PC-3 (cell line): ENCODE results near the gene TMEM126B. TPM values are rescaled to one million over a fixed set of nuclear protein-coding genes. Genes with fewer than 3 reads are reported as not detected.
"Not testable (repeated sequence)": the region's sequence is repeated elsewhere in the genome, so short reads cannot be mapped to it uniquely, and the experiment has no call there.

Experiments
- ATAC-seq: fragments of 200-7000 bp; cut with Tn5 transposase; 2 replicates; pipeline ENCODE4 v1.9.1; 2020; ENCODE audit warnings: mild to moderate bottlenecking, moderate library complexity
- BruUV-seq: library from RNA; stranded (reverse); fragments of 400-500 nt; replicated peaks from 2 replicates; lab custom pipeline; 2021; lab: Mats Ljungman, UMichigan
- CTCF ChIA-PET: fragments of 300-600 bp; sonication (Branson Sonifier 250); formaldehyde crosslinking; loops from one replicate; lab custom pipeline; 2022; ENCODE audit warnings: antibody characterized with exemption; lab: Charles Lee
- POLR2A ChIA-PET: fragments of 300-600 bp; sonication (Branson Sonifier 250); formaldehyde crosslinking; loops from one replicate; lab custom pipeline; 2022; ENCODE audit warnings: antibody characterized with exemption; ENCODE audit not compliant: unreplicated experiment; lab: Charles Lee
- DNase-seq: peaks from one replicate; pipeline ENCODE4 v3.0.0-alpha.2; 2015
- H2AFZ ChIP-seq: fragments of 300-600 bp; sonication (generic); 2 replicates; pipeline ENCODE4 v1.6.0; 2016; ENCODE audit warnings: antibody characterized with exemption, low read length
- H3F3A ChIP-seq: fragments of 300-600 bp; sonication (generic); one replicate; pipeline ENCODE4 v1.6.0; 2017; ENCODE audit warnings: antibody characterized with exemption, low read length, control low read depth, mild to moderate bottlenecking; ENCODE audit not compliant: unreplicated experiment
- H3K27ac ChIP-seq: fragments of 300-600 bp; sonication (generic); 2 replicates; pipeline ENCODE4 v1.5.1; 2016; ENCODE audit warnings: mild to moderate bottlenecking, low read length
- H3K27me3 ChIP-seq: fragments of 300-600 bp; sonication (generic); 2 replicates; pipeline ENCODE4 v1.6.1; 2016; ENCODE audit warnings: low read length, mixed read lengths
- H3K36me3 ChIP-seq: fragments of 300-600 bp; sonication (generic); 2 replicates; pipeline ENCODE4 v1.6.1; 2016; ENCODE audit warnings: low read depth, mixed run types, low read length, mixed read lengths
- H3K4me1 ChIP-seq: fragments of 300-600 bp; sonication (generic); 2 replicates; pipeline ENCODE4 v1.5.1; 2016; ENCODE audit warnings: low read length; ENCODE audit not compliant: insufficient read depth
- H3K4me2 ChIP-seq: fragments of 300-600 bp; sonication (generic); 2 replicates; pipeline ENCODE4 v1.6.0; 2016; ENCODE audit warnings: low read length
- H3K4me3 ChIP-seq: fragments of 300-600 bp; sonication (generic); 2 replicates; pipeline ENCODE4 v1.5.1; 2016; ENCODE audit warnings: mild to moderate bottlenecking, low read length, mixed read lengths
- H3K79me2 ChIP-seq: fragments of 300-600 bp; sonication (generic); 2 replicates; pipeline ENCODE4 v1.6.1; 2017; ENCODE audit warnings: low read length, mixed read lengths
- H3K9ac ChIP-seq: fragments of 300-600 bp; sonication (generic); 2 replicates; pipeline ENCODE4 v1.6.0; 2016; ENCODE audit warnings: mild to moderate bottlenecking, low read length
- H3K9me2 ChIP-seq: fragments of 300-600 bp; sonication (generic); replicated peaks from 2 replicates; pipeline ENCODE4 v1.6.1; 2016; ENCODE audit warnings: mixed run types, low read length, mixed read lengths
- H3K9me3 ChIP-seq: fragments of 300-600 bp; sonication (generic); 2 replicates; pipeline ENCODE4 v1.6.1; 2016; ENCODE audit warnings: low read length, mixed read lengths
- H4K20me1 ChIP-seq: fragments of 300-600 bp; sonication (generic); 2 replicates; pipeline ENCODE4 v1.6.1; 2016; ENCODE audit warnings: low read length, mixed read lengths
- CTCF ChIP-seq: fragments of 300-600 bp; sonication (generic); conservative IDR thresholded peaks from 2 replicates; pipeline ENCODE4 v1.5.1; 2017; ENCODE audit warnings: antibody characterized with exemption, low read depth, mild to moderate bottlenecking, low read length
- EZH2 ChIP-seq: fragments of 300-600 bp; sonication (generic); IDR thresholded peaks from one replicate; pipeline ENCODE4 v1.6.1; 2017; ENCODE audit warnings: antibody characterized with exemption, mild to moderate bottlenecking, low read length; ENCODE audit not compliant: unreplicated experiment
- EZH2phosphoT487 ChIP-seq: fragments of 300-600 bp; sonication (generic); IDR thresholded peaks from 2 replicates; pipeline ENCODE4 v1.6.1; 2018; ENCODE audit warnings: mild to moderate bottlenecking, antibody characterized with exemption, low read length, borderline replicate concordance
- intact Hi-C: fragments of 100-400 bp; cut with micrococcal nuclease; formaldehyde crosslinking; loops from 2 replicates; pipeline ENCODE4 v1.9.0; 2023
- total RNA-seq: library from RNA; depleted of rRNA; stranded (reverse); fragments of >200 nt; gene quantifications from 2 replicates; pipeline ENCODE4 v1.2.3, GENCODE V29; 2014

Gene TMEM126B
- total RNA-seq, 1 experiment from 2014 or later, result 79.5 TPM

- Histone ChIP-seq H3K36me3 (no peaks in the 10 kb centered on the region), H3K9me2 (no peaks in the 10 kb centered on the region), H3K27me3 (no peaks in the 10 kb centered on the region), H4K20me1 (no peaks in the 10 kb centered on the region), H3F3A (no peaks in the 10 kb centered on the region), H3K4me3 (no peak overlapping the region), H3K9me3 (no peaks in the 10 kb centered on the region), H3K4me2 (no peak overlapping the region), H3K79me2 (no peaks in the 10 kb centered on the region), H2AFZ (no peak overlapping the region), H3K9ac (no peak overlapping the region), H3K27ac (no peak overlapping the region), H3K4me1 (no peaks in the 10 kb centered on the region)
- DNase-seq, result no peak
- BruUV-seq, result no TSS peak
- ATAC-seq, result no peak
- TF ChIP-seq EZH2, result no peak
- no peak for TF ChIP-seq CTCF
- TF ChIP-seq EZH2phosphoT487, result no peak
- intact Hi-C loops, result no loop called here
- POLR2A ChIA-PET, result interaction anchor here (0.6 kb wide), 1 partner anchor 157 kb away, joined by 5 read pairs; no protein-coding TSS in a partner anchor
- CTCF ChIA-PET, result interaction anchor here (0.7 kb wide), 1 partner anchor 140 kb away, joined by 3 read pairs; no protein-coding TSS in a partner anchor
Measured at GRCh38 chr11:85603220-85603619, 25.2 kb upstream of the TMEM126B start.

- CTCF ChIA-PET, result not testable (repeated sequence)
Measured at GRCh38 chr11:85606237-85606636, 22.2 kb upstream of the TMEM126B start.

DNA sequence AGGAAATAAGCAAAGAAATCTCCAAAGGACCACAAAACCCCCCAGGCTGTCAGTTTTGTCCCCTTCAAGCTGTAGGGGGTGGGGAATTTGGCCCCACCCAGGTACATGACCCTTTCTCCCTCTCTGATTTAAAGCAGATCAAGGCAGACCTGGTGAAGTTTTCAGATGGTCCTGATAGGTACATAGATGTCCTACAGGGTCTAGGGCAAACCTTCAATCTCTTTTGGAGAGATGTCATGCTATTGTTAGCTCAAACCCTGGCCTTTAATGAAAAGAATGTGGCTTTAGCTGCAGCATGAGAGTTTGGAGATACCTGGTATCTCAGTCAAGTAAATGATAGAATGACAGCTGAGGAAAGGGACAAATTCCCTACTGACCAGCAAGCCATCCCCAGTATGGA, 19.8 kb upstream of the TMEM126B start:
- DNase-seq, result not testable (repeated sequence)

More at GRCh38 chr11:85606237-85606636, 22.2 kb upstream of the TMEM126B start:
- ATAC-seq, H2AFZ ChIP-seq, POLR2A ChIA-PET, H3K4me1 ChIP-seq, H3F3A ChIP-seq, H3K9me2 ChIP-seq, DNase-seq, H3K27ac ChIP-seq, H3K9me3 ChIP-seq, intact Hi-C loops, H3K79me2 ChIP-seq, H3K36me3 ChIP-seq, H3K27me3 ChIP-seq, BruUV-seq, H3K4me3 ChIP-seq, H3K9ac ChIP-seq, H4K20me1 ChIP-seq, H3K4me2 ChIP-seq: not testable (repeated sequence)

DNA sequence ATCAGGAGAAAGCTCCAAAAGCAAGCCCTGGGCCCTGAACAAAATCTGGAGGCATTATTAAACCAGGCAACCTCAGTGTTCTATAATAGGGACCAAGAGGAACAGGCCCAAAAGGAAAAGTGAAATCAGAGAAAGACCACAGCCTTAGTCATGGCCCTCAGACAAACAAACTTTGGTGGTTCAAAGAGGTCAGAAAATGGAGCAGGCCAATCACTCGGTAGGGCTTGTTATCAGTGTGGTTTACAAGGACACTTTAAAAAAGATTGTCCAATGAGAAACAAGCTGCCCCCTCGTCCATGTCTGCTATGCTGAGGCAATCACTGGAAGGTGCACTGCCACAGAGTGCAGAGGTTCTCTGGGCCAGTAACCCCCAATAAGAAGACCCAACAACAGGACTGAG, 19.1 kb upstream of the TMEM126B start:
- H3K9me3 ChIP-seq, CTCF ChIA-PET, H3F3A ChIP-seq, H3K4me1 ChIP-seq, POLR2A ChIA-PET, H3K4me3 ChIP-seq, ATAC-seq, H3K36me3 ChIP-seq, H3K9me2 ChIP-seq, H3K27me3 ChIP-seq, H2AFZ ChIP-seq, H3K79me2 ChIP-seq, BruUV-seq, H3K4me2 ChIP-seq, H4K20me1 ChIP-seq, H3K9ac ChIP-seq, DNase-seq, intact Hi-C loops, H3K27ac ChIP-seq: not testable (repeated sequence)

More for the DNA sequence above, 19.8 kb upstream of the TMEM126B start:
- H3K79me2 ChIP-seq, BruUV-seq, intact Hi-C loops, H3K27me3 ChIP-seq, POLR2A ChIA-PET, ATAC-seq, H2AFZ ChIP-seq, H3K27ac ChIP-seq, H4K20me1 ChIP-seq, H3K4me1 ChIP-seq, H3K9me2 ChIP-seq, H3F3A ChIP-seq, H3K4me3 ChIP-seq, H3K9me3 ChIP-seq, CTCF ChIA-PET, H3K36me3 ChIP-seq, H3K4me2 ChIP-seq, H3K9ac ChIP-seq: not testable (repeated sequence)

- H3K9ac ChIP-seq, H3K36me3 ChIP-seq, POLR2A ChIA-PET, H3K27ac ChIP-seq, H3K27me3 ChIP-seq, CTCF ChIA-PET, H3K79me2 ChIP-seq, BruUV-seq, DNase-seq, intact Hi-C loops, H3K9me2 ChIP-seq, H3K4me3 ChIP-seq, H3K9me3 ChIP-seq, H3K4me2 ChIP-seq, ATAC-seq, H3K4me1 ChIP-seq, H4K20me1 ChIP-seq, H3F3A ChIP-seq, H2AFZ ChIP-seq: not testable (repeated sequence)
Measured at GRCh38 chr11:85611643-85612042, 16.8 kb upstream of the TMEM126B start.
